GM12878 (cell line): ENCODE results near the gene C18orf54. TPM values are rescaled to one million over a fixed set of nuclear protein-coding genes. Genes with fewer than 3 reads are reported as not detected.

Experiments used
- ATAC-seq: fragments of 200-7000 bp; cut with Tn5 transposase; 3 replicates; pipeline ENCODE4 v1.9.1; 2020; ENCODE audit warnings: mild to moderate bottlenecking, moderate library complexity
- BruUV-seq: library from RNA; stranded (reverse); fragments of 400-500 nt; replicated peaks from 2 replicates; lab custom pipeline; 2021; lab: Mats Ljungman, UMichigan
- CTCF ChIA-PET: fragments of 300-600 bp; sonication (Branson Sonifier 250); formaldehyde crosslinking; extraction: SDS; loops from one replicate; lab custom pipeline; 2021; ENCODE audit warnings: inconsistent platforms; lab: Yijun Ruan, JAX
- POLR2A ChIA-PET: fragments of 350-600 bp; formaldehyde crosslinking; extraction: SDS; loops from one replicate; lab custom pipeline; 2021; ENCODE audit warnings: inconsistent platforms; lab: Charles Lee
- RAD21 ChIA-PET: fragments of 300-600 bp; sonication (Branson Sonifier 250); formaldehyde crosslinking; loops from one replicate; lab custom pipeline; 2023; ENCODE audit warnings: antibody characterized with exemption; ENCODE audit not compliant: unreplicated experiment; lab: Charles Lee
- SMC1A ChIA-PET: fragments of 300-600 bp; sonication (Branson Sonifier 250); formaldehyde crosslinking; loops from one replicate; lab custom pipeline; 2023; ENCODE audit not compliant: unreplicated experiment, uncharacterized antibody; lab: Charles Lee
- DNase-seq: peaks from one replicate; pipeline ENCODE4 v3.0.0-alpha.2; 2011; ENCODE audit warnings: low read depth, low spot score
- FAIRE-seq: peaks from 3 replicates; lab custom pipeline; 2011; peaks lifted over from hg19 to GRCh38; lab: Jason Lieb, UNC
- H2AFZ ChIP-seq: 2 replicates; pipeline ENCODE4 v1.6.0; 2011; ENCODE audit warnings: low read depth, low read length, control low read depth; ENCODE audit not compliant: control insufficient read depth
- H3K27ac ChIP-seq: 2 replicates; pipeline ENCODE4 v1.5.1; 2011; ENCODE audit warnings: control low read depth; ENCODE audit not compliant: control insufficient read depth, insufficient read depth
- H3K27me3 ChIP-seq, 2 experiments: replicated peaks in 1 of 2; 2 replicates each; pipeline versions ENCODE4 v1.6.0 to v1.6.1; 2011; ENCODE audit warnings: low read length in 1 of 2; ENCODE audit not compliant: control insufficient read depth in 2 of 2, insufficient read depth in 2 of 2
- H3K36me3 ChIP-seq, 2 experiments: 2 replicates each; pipeline ENCODE4 v1.5.1; 2011; ENCODE audit warnings: low read length in 1 of 2; ENCODE audit not compliant: control insufficient read depth in 2 of 2, insufficient read depth in 2 of 2
- H3K4me1 ChIP-seq: 2 replicates; pipeline ENCODE4 v1.6.1; 2011; ENCODE audit warnings: mild to moderate bottlenecking, low read length, moderate library complexity, mixed read lengths; ENCODE audit not compliant: control insufficient read depth, insufficient read depth
- H3K4me2 ChIP-seq: 2 replicates; pipeline ENCODE4 v1.6.0; 2011; ENCODE audit warnings: control low read depth; ENCODE audit not compliant: control insufficient read depth, insufficient read depth
- H3K4me3 ChIP-seq: fragments of 200-600 bp; sonication (generic); 2 replicates; pipeline ENCODE4 v1.5.1; 2016
- H3K79me2 ChIP-seq: 2 replicates; pipeline ENCODE4 v1.6.0; 2011; ENCODE audit warnings: low read length; ENCODE audit not compliant: control insufficient read depth, insufficient read depth
- H3K9ac ChIP-seq: 2 replicates; pipeline ENCODE4 v1.8.0; 2011; ENCODE audit warnings: low read length, control low read depth, mixed read lengths; ENCODE audit not compliant: control insufficient read depth, insufficient read depth
- H3K9me3 ChIP-seq: replicated peaks from 3 replicates; pipeline ENCODE4 v1.5.1; 2011; ENCODE audit warnings: mild to moderate bottlenecking, low read length; ENCODE audit not compliant: control insufficient read depth, insufficient read depth
- H4K20me1 ChIP-seq: 2 replicates; pipeline ENCODE4 v1.6.0; 2011; ENCODE audit not compliant: control insufficient read depth, insufficient read depth
- TARDBP ChIP-seq: IDR thresholded peaks from 2 replicates; pipeline ENCODE4 v1.6.1; 2016; ENCODE audit warnings: borderline replicate concordance
- WGBS: methylation state at CpG from one replicate; pipeline ENCODE4 v1.1.6; 2016; ENCODE audit warnings: low lambda C conversion rate; ENCODE audit not compliant: insufficient replicate concordance, insufficient coverage; ENCODE audit errors: missing lambda C conversion rate; 5-methylcytosine and 5-hydroxymethylcytosine counted together
- in situ Hi-C: fragments of 300-500 bp; cut with MboI; formaldehyde crosslinking; loops from 9 replicates; pipeline ENCODE4 v1.14.3; 2018; ENCODE audit warnings: mixed read lengths
- intact Hi-C: fragments of 100-400 bp; cut with micrococcal nuclease; formaldehyde crosslinking; loops from one replicate; pipeline ENCODE4 v1.14.2; 2022; ENCODE audit not compliant: unreplicated experiment
- polyA plus RNA-seq, 11 experiments: library from polyadenylated mRNA; depleted of rRNA in 4 of 11; unstranded in 6 of 11; stranded (reverse) in 5 of 11; fragments of >200 nt; fragmentation: Nextera tagmentation in 4 of 11; fragmentation: Illumina TruSeq in 1 of 11; extraction: Ambion mirVana in 4 of 11; extraction: Trizol in 1 of 11; gene quantifications; 1 replicate in 1 of 11; 2 replicates in 10 of 11; pipeline versions ENCODE4 v1.2.1 to v1.2.3, GENCODE V29; 2011 to 2016; ENCODE audit warnings: inconsistent platforms in 2 of 11, missing spikeins in 2 of 11, low read depth in 1 of 11
- total RNA-seq, 4 experiments: library from RNA; depleted of rRNA in 3 of 4; stranded (reverse); fragments of >200 nt in 3 of 4; fragmentation: Illumina TruSeq in 1 of 4; extraction: Trizol in 1 of 4; gene quantifications; 2 replicates each; pipeline versions ENCODE4 v1.2.1 to v1.2.3, GENCODE V29; 2013 to 2021
- TF ChIP-seq, protein P1 (sequence below): fragments of 450-650 bp; formaldehyde crosslinking; IDR thresholded peaks from 2 replicates; pipeline ENCODE4 v1.5.0; 2022; ENCODE audit warnings: mild to moderate bottlenecking, missing genetic modification characterization

Gene C18orf54
- total and polyA plus RNA-seq, 10 of the 15 experiments (the other 5 are each of a cell fraction or from before 2014, with no cell fraction given): 1.2 to 7.6 (median 2.8) TPM

DNA sequence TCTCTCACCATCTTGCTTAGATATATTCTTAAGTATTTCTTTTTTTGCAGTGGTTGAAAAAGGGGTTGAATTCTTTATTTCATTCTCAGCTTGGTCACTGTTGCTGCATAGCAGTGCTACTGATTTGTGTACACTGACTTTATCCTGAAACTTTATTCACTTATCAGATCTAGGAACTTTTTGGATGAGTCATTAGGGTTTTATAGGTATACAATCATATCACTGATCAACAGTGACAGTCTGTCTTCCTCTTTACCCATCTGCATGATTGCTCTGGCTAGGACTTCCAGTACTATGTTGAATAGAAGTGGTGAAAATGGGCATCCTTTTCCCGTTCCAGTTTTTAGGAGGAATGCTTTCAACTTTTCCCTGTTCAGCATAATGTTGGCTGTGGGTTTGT lies 6.5 kb upstream of the C18orf54 start:
- 83% methylated on average over 1 of the region's 1 CpG for whole genome bisulfite sequencing
- ChIA-PET SMC1A (interaction anchor here (0.6 to 0.9 kb wide), 2 partner anchors 17 to 245 kb away, joined by 3 read pairs; no protein-coding TSS in a partner anchor), RAD21 (no interaction called here), POLR2A (no interaction called here), CTCF (no interaction called here)
- ATAC-seq (no peak), FAIRE-seq (no peak), DNase-seq (no peak)
- no peak for TF ChIP-seq TARDBP
- TF ChIP-seq, protein P1, sequence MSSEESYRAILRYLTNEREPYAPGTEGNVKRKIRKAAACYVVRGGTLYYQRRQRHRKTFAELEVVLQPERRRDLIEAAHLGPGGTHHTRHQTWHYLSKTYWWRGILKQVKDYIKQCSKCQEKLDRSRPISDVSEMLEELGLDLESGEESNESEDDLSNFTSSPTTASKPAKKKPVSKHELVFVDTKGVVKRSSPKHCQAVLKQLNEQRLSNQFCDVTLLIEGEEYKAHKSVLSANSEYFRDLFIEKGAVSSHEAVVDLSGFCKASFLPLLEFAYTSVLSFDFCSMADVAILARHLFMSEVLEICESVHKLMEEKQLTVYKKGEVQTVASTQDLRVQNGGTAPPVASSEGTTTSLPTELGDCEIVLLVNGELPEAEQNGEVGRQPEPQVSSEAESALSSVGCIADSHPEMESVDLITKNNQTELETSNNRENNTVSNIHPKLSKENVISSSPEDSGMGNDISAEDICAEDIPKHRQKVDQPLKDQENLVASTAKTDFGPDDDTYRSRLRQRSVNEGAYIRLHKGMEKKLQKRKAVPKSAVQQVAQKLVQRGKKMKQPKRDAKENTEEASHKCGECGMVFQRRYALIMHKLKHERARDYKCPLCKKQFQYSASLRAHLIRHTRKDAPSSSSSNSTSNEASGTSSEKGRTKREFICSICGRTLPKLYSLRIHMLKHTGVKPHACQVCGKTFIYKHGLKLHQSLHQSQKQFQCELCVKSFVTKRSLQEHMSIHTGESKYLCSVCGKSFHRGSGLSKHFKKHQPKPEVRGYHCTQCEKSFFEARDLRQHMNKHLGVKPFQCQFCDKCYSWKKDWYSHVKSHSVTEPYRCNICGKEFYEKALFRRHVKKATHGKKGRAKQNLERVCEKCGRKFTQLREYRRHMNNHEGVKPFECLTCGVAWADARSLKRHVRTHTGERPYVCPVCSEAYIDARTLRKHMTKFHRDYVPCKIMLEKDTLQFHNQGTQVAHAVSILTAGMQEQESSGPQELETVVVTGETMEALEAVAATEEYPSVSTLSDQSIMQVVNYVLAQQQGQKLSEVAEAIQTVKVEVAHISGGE: no peak
- no TSS peak for BruUV-seq
- Histone ChIP-seq H3K27ac (no peak overlapping the region), H3K4me2 (no peak overlapping the region), H3K79me2 (no peaks in the 10 kb centered on the region), H3K36me3 (no peaks in the 10 kb centered on the region), H3K27me3 (no peaks in the 10 kb centered on the region), H3K4me1 (no peaks in the 10 kb centered on the region), H3K9ac (no peak overlapping the region), H3K4me3 (no peak overlapping the region), H2AFZ (no peak overlapping the region), H4K20me1 (no peaks in the 10 kb centered on the region), H3K9me3 (no peaks in the 10 kb centered on the region)
- intact Hi-C loops (no loop called here), in situ Hi-C loops (loop anchor here (10.0 kb wide), 1 partner anchor 126 kb away; the partner anchor contains the start of gene MBD2)
